Fibroblast of lung (primary cell): Measurements from ENCODE around the gene RNF31. TPM values are rescaled to one million over a fixed set of nuclear protein-coding genes. Genes with fewer than 3 reads are reported as not detected.

Source experiments
- DNase-seq, 2 donors: peaks; one replicate each; pipeline versions ENCODE4 v3.0.0 to v3.0.0-alpha.2; 2010; ENCODE audit warnings: low read depth in 2 of 2
- H2AFZ ChIP-seq: 2 replicates; pipeline ENCODE4 v1.5.1; 2012; ENCODE audit warnings: low read length, control low read depth, inconsistent platforms
- H3K27ac ChIP-seq: 2 replicates; pipeline ENCODE4 v1.5.1; 2011; ENCODE audit warnings: low read length, control low read depth; ENCODE audit not compliant: insufficient read depth
- H3K27me3 ChIP-seq: 2 replicates; pipeline ENCODE4 v1.5.1; 2011; ENCODE audit warnings: mild to moderate bottlenecking, low read length; ENCODE audit not compliant: control insufficient read depth, insufficient read depth
- H3K36me3 ChIP-seq: 2 replicates; pipeline ENCODE4 v1.5.1; 2011; ENCODE audit warnings: low read length; ENCODE audit not compliant: control insufficient read depth, insufficient read depth
- H3K4me1 ChIP-seq: 2 replicates; pipeline ENCODE4 v1.5.1; 2011; ENCODE audit warnings: low read length; ENCODE audit not compliant: control insufficient read depth, insufficient read depth; ENCODE audit errors: extremely low read depth
- H3K4me2 ChIP-seq: 2 replicates; pipeline ENCODE4 v1.5.1; 2011; ENCODE audit warnings: low read length, control low read depth; ENCODE audit not compliant: insufficient read depth; ENCODE audit errors: extremely low read depth
- H3K4me3 ChIP-seq, 4 experiments: fragments of 200-600 bp in 1 of 4; sonication (generic) in 1 of 4; replicated peaks in 1 of 4; 2 replicates each; pipeline ENCODE4 v1.5.1; 2011 to 2016; ENCODE audit warnings: low read length in 4 of 4, low read depth in 3 of 4, mild to moderate bottlenecking in 3 of 4, control low read depth in 2 of 4, inconsistent platforms in 1 of 4, mixed read lengths in 1 of 4; ENCODE audit not compliant: insufficient read depth in 1 of 4; ENCODE audit errors: control extremely low read depth in 1 of 4
- H3K79me2 ChIP-seq: 2 replicates; pipeline ENCODE4 v1.5.1; 2012; ENCODE audit warnings: mild to moderate bottlenecking, low read length, inconsistent platforms; ENCODE audit not compliant: control insufficient read depth, insufficient read depth
- H3K9ac ChIP-seq: 2 replicates; pipeline ENCODE4 v1.5.1; 2011; ENCODE audit warnings: mild to moderate bottlenecking, low read length, control low read depth; ENCODE audit not compliant: insufficient read depth
- H3K9me3 ChIP-seq: 2 replicates; pipeline ENCODE4 v1.5.1; 2012; ENCODE audit warnings: low read depth, low read length; ENCODE audit not compliant: control insufficient read depth, insufficient read depth
- H4K20me1 ChIP-seq: 2 replicates; pipeline ENCODE4 v1.5.1; 2011; ENCODE audit warnings: low read length; ENCODE audit not compliant: control insufficient read depth, insufficient read depth; ENCODE audit errors: extremely low read depth
- CTCF ChIP-seq, 2 donors: IDR thresholded peaks in 1 of 2; conservative IDR thresholded peaks in 1 of 2; 1 replicate in 1 of 2; 2 replicates in 1 of 2; pipeline ENCODE4 v1.5.1; 2011 to 2012; ENCODE audit warnings: low read length in 2 of 2, control low read depth in 1 of 2, inconsistent platforms in 1 of 2, low read depth in 1 of 2, mild to moderate bottlenecking in 1 of 2
- EZH2 ChIP-seq: IDR thresholded peaks from 2 replicates; pipeline ENCODE4 v1.5.1; 2012; ENCODE audit warnings: low read length, control low read depth, mild to moderate bottlenecking; ENCODE audit errors: missing control alignments
- polyA plus RNA-seq, 2 donors: library from polyadenylated mRNA; depleted of rRNA in 1 of 2; stranded (reverse) in 1 of 2; unstranded in 1 of 2; fragments of >200 nt; gene quantifications; 2 replicates each; pipeline ENCODE4 v1.2.1, GENCODE V29; 2011 to 2012; ENCODE audit warnings: missing spikeins in 1 of 2
- total RNA-seq: library from RNA; depleted of rRNA; stranded (reverse); fragments of >200 nt; gene quantifications from 2 replicates; pipeline ENCODE4 v1.2.1, GENCODE V29; 2014

RNF31 gene
- total and polyA plus RNA-seq, 2 donors (not counting 1 experiment from before 2014, with no cell fraction given), result 9.2 to 25.4 TPM

DNA sequence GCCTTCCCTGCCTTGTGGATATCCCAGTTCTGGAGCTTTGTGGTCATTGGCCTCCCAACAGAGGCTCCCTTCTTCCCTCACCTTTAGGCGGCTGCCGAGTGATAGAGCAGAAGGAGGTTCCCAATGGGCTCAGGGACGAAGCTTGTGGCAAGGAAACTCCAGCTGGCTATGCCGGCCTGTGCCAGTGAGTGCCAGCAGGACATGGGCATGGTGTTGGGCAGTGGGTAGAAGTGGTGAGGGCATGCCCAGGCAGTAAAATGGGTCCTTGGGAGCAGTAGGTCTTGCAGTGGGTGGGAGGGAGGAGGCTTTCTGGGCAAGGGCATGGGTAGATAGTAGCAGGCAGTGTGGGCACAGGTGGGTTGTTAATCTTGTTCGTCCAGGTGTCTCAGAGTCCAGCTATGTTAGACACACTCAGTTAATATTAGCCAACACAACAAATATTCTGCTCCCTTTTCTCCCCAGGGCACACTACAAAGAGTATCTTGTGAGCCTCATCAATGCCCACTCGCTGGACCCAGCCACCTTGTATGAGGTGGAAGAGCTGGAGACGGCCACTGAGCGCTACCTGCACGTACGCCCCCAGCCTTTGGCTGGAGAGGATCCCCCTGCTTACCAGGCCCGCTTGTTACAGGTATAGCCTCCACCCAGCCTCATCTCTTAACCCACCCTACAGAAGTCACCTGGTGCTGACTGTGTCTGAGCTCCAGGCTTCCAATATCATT, 12.6 kb downstream of the RNF31 start:
- H3K9me3 ChIP-seq, result no peaks in the 10 kb centered on the region
- peaks cover 19% of the 10 kb centered on the region for H3K79me2 ChIP-seq
- H4K20me1 ChIP-seq, result no peaks in the 10 kb centered on the region
- no peak for DNase-seq
- H3K9ac ChIP-seq, result no peak overlapping the region
- no peak overlapping the region for H2AFZ ChIP-seq
- no peaks in the 10 kb centered on the region for H3K27me3 ChIP-seq
- H3K36me3 ChIP-seq, result peaks cover 36% of the 10 kb centered on the region
- TF ChIP-seq CTCF (conservative IDR thresholded peaks at IDR 0.05 in 1 of 2, IDR thresholded peaks at IDR 0.05 in 1 of 2; ENCODE audit: low read depth in 1 of 2, low read length in 2 of 2) (no peak), EZH2 (no peak)
- H3K4me1 ChIP-seq, result peaks cover 10% of the 10 kb centered on the region
- no peak overlapping the region for H3K4me3 ChIP-seq
- no peak overlapping the region for H3K27ac ChIP-seq
- H3K4me2 ChIP-seq, result no peak overlapping the region

DNA sequence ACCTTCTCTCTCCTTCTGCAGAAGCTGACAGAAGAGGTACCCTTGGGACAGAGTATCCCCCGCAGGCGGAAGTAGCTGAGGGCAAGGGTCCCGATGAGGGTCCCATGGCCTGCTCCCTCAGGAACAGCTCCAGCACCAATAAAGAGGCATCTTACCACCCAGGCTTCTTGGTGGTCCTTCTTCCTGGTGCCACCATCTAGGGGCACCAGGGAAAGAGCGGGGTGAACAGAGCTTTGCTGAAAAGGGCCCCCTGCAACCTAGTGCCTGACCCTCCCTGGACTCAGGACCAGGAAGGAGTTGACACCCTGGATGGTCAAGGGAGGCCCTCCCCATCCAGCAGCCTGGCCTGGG, 13.2 kb downstream of the RNF31 start:
- DNase-seq, result no peak
- Histone ChIP-seq H3K79me2 (peaks cover 19% of the 10 kb centered on the region), H3K9me3 (no peaks in the 10 kb centered on the region), H4K20me1 (no peaks in the 10 kb centered on the region), H3K36me3 (peaks cover 40% of the 10 kb centered on the region), H3K4me3 (no peak overlapping the region), H3K27me3 (no peaks in the 10 kb centered on the region), H3K4me1 (peaks cover 10% of the 10 kb centered on the region), H2AFZ (no peak overlapping the region), H3K27ac (peak overlapping the region; percentile 91), H3K4me2 (no peak overlapping the region), H3K9ac (no peak overlapping the region)
- TF ChIP-seq CTCF (conservative IDR thresholded peaks at IDR 0.05 in 1 of 2, IDR thresholded peaks at IDR 0.05 in 1 of 2; ENCODE audit: low read depth in 1 of 2, low read length in 2 of 2) (no peak), EZH2 (no peak)

DNA sequence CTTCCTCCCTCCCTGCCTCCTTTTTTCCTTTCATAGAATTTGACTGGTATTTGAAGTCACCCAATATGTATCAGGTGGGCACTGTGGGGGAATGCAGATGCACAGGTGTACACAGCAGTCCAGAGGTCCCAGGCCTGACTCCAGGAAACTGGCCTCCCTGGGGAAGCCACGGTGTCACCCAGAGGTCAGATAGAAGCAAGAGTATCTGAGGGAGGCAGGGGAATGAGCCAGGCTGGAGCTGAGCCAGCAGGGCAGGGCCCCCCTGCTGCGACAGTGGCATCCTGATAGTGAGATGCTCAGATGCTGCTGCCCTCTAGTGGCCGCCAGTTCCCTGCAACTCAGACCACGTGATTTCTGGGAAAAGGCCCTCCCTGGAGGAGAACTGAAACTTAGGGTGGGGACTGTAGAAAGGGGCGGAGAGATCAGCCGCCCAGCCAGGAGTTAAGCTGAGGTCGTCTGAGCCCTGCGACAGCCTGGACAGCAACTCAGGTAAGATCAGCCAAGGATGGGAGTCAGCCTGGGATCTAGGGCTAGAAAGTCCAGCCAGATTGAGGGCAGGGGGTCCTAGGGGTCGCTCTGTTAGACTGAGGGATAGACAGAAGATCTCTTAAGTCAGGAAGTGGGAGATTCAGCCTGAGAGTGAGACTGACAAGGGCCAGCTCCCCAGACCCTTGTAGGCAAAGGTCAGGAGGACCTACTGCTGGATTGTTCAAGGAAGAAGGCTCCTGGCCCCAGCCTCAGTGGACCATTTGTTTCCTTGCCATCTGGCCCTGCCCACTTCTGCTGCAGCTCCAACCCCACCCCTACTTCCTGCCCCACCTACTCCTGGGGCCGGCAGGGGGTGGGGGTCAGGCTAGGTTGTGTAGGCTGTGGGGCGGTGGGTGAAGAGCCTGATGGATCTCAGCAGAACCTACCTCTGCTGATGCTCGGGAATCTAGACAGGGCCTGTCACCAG, 13.8 kb downstream of the RNF31 start, which contains the start of gene IRF9:
IRF9 (plus strand) TSS at position 416 of the 955 bp plus-strand sequence. CDS start 880 bp downstream, outside the sequence.
- Histone ChIP-seq H3K9me3 (no peaks in the 10 kb centered on the region), H3K9ac (peak within 1 kb of the TSS; percentile 67), H3K4me2 (peak within 1 kb of the TSS; percentile 89), H3K27ac (peak within 1 kb of the TSS; percentile 91), H3K36me3 (peaks cover 42% of the 10 kb centered on the region), H3K27me3 (no peaks in the 10 kb centered on the region), H3K4me3 (peak within 1 kb of the TSS; percentile 68 to 100 (median 85)), H4K20me1 (no peaks in the 10 kb centered on the region), H3K4me1 (peaks cover 10% of the 10 kb centered on the region), H3K79me2 (peaks cover 19% of the 10 kb centered on the region), H2AFZ (no peak within 1 kb of the TSS)
- DNase-seq, result peak; percentile 87 to 94
- TF ChIP-seq EZH2, result no peak
- peak; percentile 75 to 94 for TF ChIP-seq CTCF (conservative IDR thresholded peaks at IDR 0.05 in 1 of 2, IDR thresholded peaks at IDR 0.05 in 1 of 2; ENCODE audit: low read depth in 1 of 2, low read length in 2 of 2)
